Epithelial cell of esophagus (primary cell): ENCODE results near the gene CXCR2.
"Not testable (repeated sequence)": the region's sequence is repeated elsewhere in the genome, so short reads cannot be mapped to it uniquely, and the experiment has no call there.

Source experiments
- DNase-seq: peaks from one replicate; pipeline ENCODE4 v3.0.0; 2010; ENCODE audit warnings: low read depth
- H3K4me3 ChIP-seq: 2 replicates; pipeline ENCODE4 v1.5.1; 2011; ENCODE audit warnings: mild to moderate bottlenecking, low read length, control low read depth
- TF ChIP-seq, protein P1 (sequence below): IDR thresholded peaks from 2 replicates; pipeline ENCODE4 v1.5.1; 2011; ENCODE audit warnings: low read depth, mild to moderate bottlenecking, low read length, control low read depth, inconsistent platforms; ENCODE audit not compliant: insufficient read depth; ENCODE audit errors: missing control alignments

Gene CXCR2

DNA sequence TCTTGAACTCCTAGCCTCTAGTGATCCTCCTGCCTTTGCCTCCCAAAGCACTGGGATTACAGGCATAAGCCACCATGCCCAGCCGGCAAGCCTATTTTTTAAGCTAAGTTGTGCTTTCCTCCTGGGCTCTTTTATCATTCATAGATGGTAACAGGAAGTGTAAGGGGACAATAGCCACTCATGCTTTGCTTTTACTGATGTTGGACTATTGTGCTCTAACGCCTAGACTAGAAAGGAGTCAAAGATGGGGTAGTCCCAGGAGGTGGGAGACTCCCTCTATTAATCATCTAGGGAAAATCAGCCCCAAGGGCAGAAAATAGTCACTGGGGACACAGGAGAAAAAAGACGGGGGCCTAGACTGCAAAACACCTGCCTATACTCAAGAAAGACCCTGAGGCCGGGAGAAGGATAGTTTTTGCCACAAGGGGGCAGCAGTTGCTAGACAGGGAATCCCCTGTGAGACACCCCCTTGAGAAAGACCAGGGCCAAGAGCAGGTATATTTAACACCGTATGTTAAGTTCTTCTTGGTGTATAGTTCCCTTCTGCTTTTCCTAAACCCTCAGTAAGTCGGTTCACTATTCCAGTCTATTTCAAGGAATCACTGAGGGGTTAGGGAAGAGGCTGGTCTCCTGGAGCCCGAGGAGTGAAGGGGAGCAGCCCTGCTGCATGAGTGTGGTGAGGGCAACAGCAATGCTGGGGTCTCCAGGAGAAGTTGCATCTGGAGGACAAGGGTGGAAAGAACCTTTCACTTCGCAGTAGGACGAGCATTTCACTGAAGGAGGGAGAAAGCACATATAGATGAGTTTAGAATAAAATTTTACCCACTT is 43.0 kb downstream of the CXCR2 start:
- TF ChIP-seq, protein P1, sequence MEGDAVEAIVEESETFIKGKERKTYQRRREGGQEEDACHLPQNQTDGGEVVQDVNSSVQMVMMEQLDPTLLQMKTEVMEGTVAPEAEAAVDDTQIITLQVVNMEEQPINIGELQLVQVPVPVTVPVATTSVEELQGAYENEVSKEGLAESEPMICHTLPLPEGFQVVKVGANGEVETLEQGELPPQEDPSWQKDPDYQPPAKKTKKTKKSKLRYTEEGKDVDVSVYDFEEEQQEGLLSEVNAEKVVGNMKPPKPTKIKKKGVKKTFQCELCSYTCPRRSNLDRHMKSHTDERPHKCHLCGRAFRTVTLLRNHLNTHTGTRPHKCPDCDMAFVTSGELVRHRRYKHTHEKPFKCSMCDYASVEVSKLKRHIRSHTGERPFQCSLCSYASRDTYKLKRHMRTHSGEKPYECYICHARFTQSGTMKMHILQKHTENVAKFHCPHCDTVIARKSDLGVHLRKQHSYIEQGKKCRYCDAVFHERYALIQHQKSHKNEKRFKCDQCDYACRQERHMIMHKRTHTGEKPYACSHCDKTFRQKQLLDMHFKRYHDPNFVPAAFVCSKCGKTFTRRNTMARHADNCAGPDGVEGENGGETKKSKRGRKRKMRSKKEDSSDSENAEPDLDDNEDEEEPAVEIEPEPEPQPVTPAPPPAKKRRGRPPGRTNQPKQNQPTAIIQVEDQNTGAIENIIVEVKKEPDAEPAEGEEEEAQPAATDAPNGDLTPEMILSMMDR = peak; percentile 60
- DNase-seq = peak; percentile 53
- no peak overlapping the region for H3K4me3 ChIP-seq

DNA sequence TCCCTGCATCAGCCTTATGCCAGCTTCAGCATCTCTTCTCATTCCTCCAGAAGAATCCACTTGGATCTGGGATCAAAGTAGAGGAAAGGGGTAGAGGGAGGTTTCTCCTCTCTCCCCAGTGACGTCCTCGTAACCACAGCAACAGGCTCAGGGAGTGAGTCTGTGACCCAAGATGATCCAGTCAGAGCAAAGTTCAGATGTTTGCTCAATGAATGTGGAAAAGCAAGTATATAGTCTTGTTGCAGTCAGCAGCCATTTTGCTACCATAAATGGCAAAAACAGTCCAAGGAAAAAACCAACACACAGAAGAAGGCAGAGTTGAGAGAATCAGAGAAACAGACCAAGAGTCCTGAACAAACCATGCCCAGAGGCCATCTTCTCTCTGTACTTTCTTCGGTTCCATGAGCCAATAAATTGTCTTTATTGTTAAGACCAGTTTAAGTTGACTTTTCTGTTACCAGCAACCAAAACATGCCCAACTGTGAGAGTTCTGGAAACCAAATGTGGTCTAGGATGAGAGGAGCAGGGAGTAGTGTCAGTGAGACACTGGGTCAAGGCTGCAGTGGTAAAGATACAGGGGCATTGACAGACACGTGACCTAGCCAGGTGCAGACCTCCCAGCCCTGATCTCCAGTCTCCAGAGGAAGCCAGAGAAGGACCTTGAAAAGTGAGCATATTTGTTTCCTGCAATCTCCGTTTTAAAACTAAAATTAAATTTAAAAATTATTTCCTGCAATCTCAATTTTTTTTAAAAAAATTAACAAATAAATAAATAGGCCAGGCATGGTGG is 44.1 kb downstream of the CXCR2 start:
- no peak overlapping the region for H3K4me3 ChIP-seq
- TF ChIP-seq, protein P1 = no peak
- no peak for DNase-seq

DNA sequence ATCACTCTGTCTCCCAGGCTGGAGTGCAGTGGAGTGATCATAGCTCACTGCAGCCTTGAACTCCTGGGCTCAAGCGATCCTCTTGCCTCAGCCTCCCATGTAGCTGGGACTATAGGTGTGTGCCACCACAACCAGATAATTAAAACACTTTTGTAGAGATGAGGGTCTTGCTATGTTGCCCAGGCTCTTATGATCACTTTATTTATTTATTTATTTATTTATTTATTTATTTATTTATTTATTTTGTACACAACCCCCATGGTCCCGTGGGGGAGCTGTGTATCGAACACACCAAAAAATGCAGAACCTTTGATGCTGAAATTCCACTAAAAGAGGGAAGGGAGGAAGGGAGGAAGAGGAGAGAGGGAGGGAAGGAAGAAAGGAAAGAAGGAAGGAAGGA is 45.9 kb downstream of the CXCR2 start:
- not testable (repeated sequence) for DNase-seq, H3K4me3 ChIP-seq

DNA sequence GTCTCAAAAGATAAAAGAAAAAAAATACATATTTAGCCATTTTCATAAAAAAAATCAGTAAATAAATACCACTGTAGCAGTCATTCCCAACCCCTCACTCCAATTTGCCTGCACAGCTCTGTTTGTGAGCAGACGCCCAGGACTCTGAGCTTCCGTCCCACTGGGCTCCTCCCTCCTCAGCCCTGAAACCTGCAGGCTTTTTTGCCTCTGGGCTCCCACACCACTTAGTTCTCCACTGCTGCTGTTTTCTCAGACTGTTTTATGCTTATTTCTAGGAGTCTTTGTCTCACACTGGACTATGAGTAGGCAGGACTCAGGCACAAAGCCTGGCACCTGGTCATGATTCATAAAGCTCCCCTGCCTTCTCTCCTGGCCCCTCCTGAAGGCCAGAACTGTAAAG is 47.0 kb downstream of the CXCR2 start:
- TF ChIP-seq, protein P1 = no peak
- DNase-seq = no peak
- no peak overlapping the region for H3K4me3 ChIP-seq

DNA sequence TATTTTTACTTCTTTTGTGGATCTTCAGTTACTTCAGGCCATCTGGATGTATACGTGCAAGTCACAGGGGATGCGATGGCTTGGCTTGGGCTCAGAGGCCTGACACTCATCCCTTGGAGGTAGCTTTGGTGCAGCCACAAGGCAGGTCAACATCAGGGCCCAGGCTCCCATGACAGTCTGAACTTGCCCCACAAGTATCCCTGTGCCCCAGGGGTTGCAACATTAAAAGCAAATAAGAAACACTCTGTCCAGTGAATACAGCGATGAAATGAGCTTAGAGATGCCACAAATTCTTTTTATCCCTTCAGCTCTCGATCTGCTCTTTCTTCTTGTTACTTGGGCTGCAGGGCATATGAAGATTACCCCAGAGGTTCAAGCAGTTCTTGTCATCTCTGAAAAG is 54.0 kb downstream of the CXCR2 start:
- TF ChIP-seq, protein P1 = no peak
- DNase-seq = no peak

DNA sequence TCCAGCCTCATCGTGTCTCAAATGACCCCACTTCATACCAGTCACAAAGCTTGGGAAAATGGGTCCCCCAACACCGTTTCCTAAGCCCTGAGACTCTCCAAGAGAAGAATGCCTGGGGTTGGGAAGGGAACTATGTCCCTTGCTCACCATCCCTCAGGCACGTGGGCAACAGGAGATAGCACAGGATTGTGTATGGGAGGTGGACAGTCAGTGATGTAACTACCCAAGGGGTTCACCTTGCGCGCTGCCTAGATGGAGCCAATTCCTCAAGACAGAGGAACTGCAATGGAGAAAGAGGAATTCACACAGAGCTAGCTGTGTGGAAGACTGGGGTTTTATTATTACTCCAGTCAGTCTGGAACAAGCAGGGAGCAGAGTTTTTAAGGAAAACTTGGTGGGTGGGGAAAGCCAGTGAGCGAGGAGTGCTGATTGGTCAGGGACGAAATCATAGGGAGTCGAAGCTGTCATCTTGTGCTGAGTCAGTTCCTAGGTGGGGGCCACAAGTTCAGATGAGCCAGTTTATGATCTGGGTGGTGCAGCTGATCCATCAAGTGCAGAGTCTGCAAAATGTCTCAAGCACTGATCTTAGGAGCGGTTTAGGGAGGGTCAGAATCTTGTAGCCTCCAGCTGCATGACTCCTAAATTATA is 54.8 kb downstream of the CXCR2 start:
- H3K4me3 ChIP-seq = no peak overlapping the region
- TF ChIP-seq, protein P1 = no peak
- DNase-seq = peak; percentile 33

More for the DNA sequence above, 54.0 kb downstream of the CXCR2 start:
- H3K4me3 ChIP-seq = no peak overlapping the region

DNA sequence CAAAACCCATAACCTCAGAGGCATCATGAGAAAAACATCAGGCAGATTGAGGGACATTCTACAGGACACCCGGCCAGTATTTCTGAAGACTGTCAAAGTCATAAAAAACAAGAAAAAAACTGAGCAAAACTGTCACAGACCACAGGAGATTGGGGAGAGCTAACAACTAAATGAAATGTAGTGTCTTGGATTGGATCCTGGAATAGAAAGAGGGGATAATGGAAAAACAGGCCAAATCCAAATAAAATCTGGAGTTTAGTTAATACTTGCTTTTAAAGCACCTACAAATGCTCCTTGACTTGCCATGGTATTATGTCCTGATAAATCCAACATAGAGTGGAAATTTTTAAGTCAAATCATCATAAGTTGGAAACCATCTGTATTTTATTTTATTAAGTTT is 58.5 kb downstream of the CXCR2 start:
- no peak overlapping the region for H3K4me3 ChIP-seq
- TF ChIP-seq, protein P1 = no peak
- no peak for DNase-seq
